Kidney capillary endothelial cell (primary cell): ENCODE results near the gene CALML4.
"Not testable (repeated sequence)": the region's sequence is repeated elsewhere in the genome, so short reads cannot be mapped to it uniquely, and the experiment has no call there.

Source experiments
- DNase-seq: peaks from one replicate; pipeline ENCODE4 v3.0.0-alpha.2; 2018; ENCODE audit warnings: low spot score

CALML4 gene

GRCh38 chr15:68204776-68205557, at the start of gene CALML4:
TSS of gene CALML4 (minus strand) at chr15:68205332. CDS start at chr15:68205247, 85 bp downstream.
- peak; percentile 25 for DNase-seq

- DNase-seq = peak; percentile 79
Observed at GRCh38 chr15:68252925-68253534, 47.9 kb upstream of the CALML4 start.

GRCh38 chr15:68249058-68249713, 44.1 kb upstream of the CALML4 start:
- DNase-seq = no peak

- no peak for DNase-seq
Observed at GRCh38 chr15:68244235-68244634, 39.1 kb upstream of the CALML4 start.

GRCh38 chr15:68241088-68241935, 36.2 kb upstream of the CALML4 start:
- no peak for DNase-seq

GRCh38 chr15:68239025-68239424, 33.9 kb upstream of the CALML4 start:
- DNase-seq = no peak

- DNase-seq = no peak
Observed at GRCh38 chr15:68235022-68235421, 29.9 kb upstream of the CALML4 start.

GRCh38 chr15:68234520-68234919, 29.4 kb upstream of the CALML4 start:
- not testable (repeated sequence) for DNase-seq

- DNase-seq = no peak
Observed at GRCh38 chr15:68234060-68234459, 28.9 kb upstream of the CALML4 start.

GRCh38 chr15:68232937-68233336, 27.8 kb upstream of the CALML4 start:
- no peak for DNase-seq

- DNase-seq = no peak
Observed at GRCh38 chr15:68232449-68232848, 27.3 kb upstream of the CALML4 start.

- no peak for DNase-seq
Observed at GRCh38 chr15:68231102-68231818, 26.1 kb upstream of the CALML4 start.

GRCh38 chr15:68230157-68231100, 25.3 kb upstream of the CALML4 start:
- no peak for DNase-seq

GRCh38 chr15:68229386-68230156, 24.4 kb upstream of the CALML4 start, which contains the start of gene CLN6:
TSS of gene CLN6 (minus strand) at chr15:68229728. CDS start at chr15:68229584, 144 bp downstream.
- peak; percentile 62 for DNase-seq

- no peak for DNase-seq
Observed at GRCh38 chr15:68228971-68229385, 23.8 kb upstream of the CALML4 start.

- no peak for DNase-seq
Observed at GRCh38 chr15:68228143-68228970, 23.2 kb upstream of the CALML4 start.

- no peak for DNase-seq
Observed at GRCh38 chr15:68227643-68228142, 22.6 kb upstream of the CALML4 start.

- DNase-seq = not testable (repeated sequence)
Observed at GRCh38 chr15:68225442-68225841, 20.3 kb upstream of the CALML4 start.
